GM21529 (cell line): ENCODE results near the gene ANKS4B.
"Not testable (repeated sequence)": the region's sequence is repeated elsewhere in the genome, so short reads cannot be mapped to it uniquely, and the experiment has no call there.

Experiments used
- ATAC-seq: cut with Tn5 transposase; IDR thresholded peaks from one replicate; pipeline ENCODE4 v1.9.1; 2021; ENCODE audit not compliant: unreplicated experiment

Gene ANKS4B

GRCh38 chr16:21217121-21217520, 16.4 kb upstream of the ANKS4B start:
- ATAC-seq, result no peak

GRCh38 chr16:21218153-21218552, 15.3 kb upstream of the ANKS4B start:
- no peak for ATAC-seq

- ATAC-seq, result no peak
Measured at GRCh38 chr16:21219551-21219950, 13.9 kb upstream of the ANKS4B start.

- no peak for ATAC-seq
Measured at GRCh38 chr16:21222495-21223337, 10.8 kb upstream of the ANKS4B start.

- no peak for ATAC-seq
Measured at GRCh38 chr16:21223787-21224186, 9.7 kb upstream of the ANKS4B start.

GRCh38 chr16:21224800-21225199, 8.7 kb upstream of the ANKS4B start:
- ATAC-seq, result no peak

GRCh38 chr16:21226749-21227148, 6.8 kb upstream of the ANKS4B start:
- ATAC-seq, result no peak

GRCh38 chr16:21227866-21228265, 5.6 kb upstream of the ANKS4B start:
- no peak for ATAC-seq

GRCh38 chr16:21228361-21228872, 5.1 kb upstream of the ANKS4B start:
- ATAC-seq, result no peak

GRCh38 chr16:21233045-21233520, 416 bp upstream of the ANKS4B start:
- no peak for ATAC-seq

GRCh38 chr16:21235199-21235585, 1.7 kb downstream of the ANKS4B start:
- ATAC-seq, result no peak

- no peak for ATAC-seq
Measured at GRCh38 chr16:21236831-21237230, 3.3 kb downstream of the ANKS4B start.

- no peak for ATAC-seq
Measured at GRCh38 chr16:21239646-21240045, 6.1 kb downstream of the ANKS4B start.

GRCh38 chr16:21242756-21243155, 9.3 kb downstream of the ANKS4B start:
- no peak for ATAC-seq

- no peak for ATAC-seq
Measured at GRCh38 chr16:21244518-21245215, 11.2 kb downstream of the ANKS4B start.

- ATAC-seq, result not testable (repeated sequence)
Measured at GRCh38 chr16:21248179-21248578, 14.7 kb downstream of the ANKS4B start.

- no peak for ATAC-seq
Measured at GRCh38 chr16:21250072-21250923, 16.8 kb downstream of the ANKS4B start.

- ATAC-seq, result no peak
Measured at GRCh38 chr16:21253470-21253869, 20.0 kb downstream of the ANKS4B start.

- no peak for ATAC-seq
Measured at GRCh38 chr16:21256636-21257035, 23.1 kb downstream of the ANKS4B start.

GRCh38 chr16:21257284-21257683, 23.8 kb downstream of the ANKS4B start:
- no peak for ATAC-seq
